Activated CD8-positive, alpha-beta memory T cell treated with anti-CD3 and anti-CD28 coated beads for 1 hour (primary cell): ENCODE measurements around the gene RGS14.
A peak's percentile ranks its signal among the peaks of the same experiment; 100 is the strongest.
"Not testable (repeated sequence)": the region's sequence is repeated elsewhere in the genome, so short reads cannot be mapped to it uniquely, and the experiment has no call there.

Experiments used
- DNase-seq, 2 donors: peaks; one replicate each; pipeline ENCODE4 v3.0.0-alpha.2; 2020; ENCODE audit warnings: low read depth in 1 of 2; ENCODE audit errors: extremely low read depth in 1 of 2

The RGS14 gene

GRCh38 chr5:177399997-177400868 is 42.5 kb downstream of the RGS14 start, which contains the start of gene PFN3:
Gene PFN3, minus strand, starts transcription at chr5:177400661. Its CDS starts 85 bp downstream, at chr5:177400576.
- no peak for DNase-seq

GRCh38 chr5:177402271-177403043 is 44.7 kb downstream of the RGS14 start:
- peak; percentile 32 to 51 for DNase-seq

- peak in 1 of 2 donors; percentile 25 for DNase-seq
These were observed 45.5 kb downstream of the RGS14 start for GRCh38 chr5:177403102-177403791.

GRCh38 chr5:177403792-177404640 is 46.3 kb downstream of the RGS14 start:
- peak; percentile 66 to 75 for DNase-seq

GRCh38 chr5:177404641-177405179 is 47.0 kb downstream of the RGS14 start:
- no peak for DNase-seq

- no peak for DNase-seq
These were observed 47.6 kb downstream of the RGS14 start for GRCh38 chr5:177405312-177405711.

GRCh38 chr5:177405805-177406204 is 48.1 kb downstream of the RGS14 start:
- DNase-seq: no peak

- no peak for DNase-seq
These were observed 51.5 kb downstream of the RGS14 start, which contains the start of gene F12 for GRCh38 chr5:177409043-177409801. Gene F12, minus strand, starts transcription at chr5:177409564. Its CDS starts 37 bp downstream, at chr5:177409527.

- no peak for DNase-seq
These were observed 52.9 kb downstream of the RGS14 start for GRCh38 chr5:177410575-177410974.

GRCh38 chr5:177412603-177413233 is 55.0 kb downstream of the RGS14 start:
- no peak for DNase-seq

- no peak for DNase-seq
These were observed 56.8 kb downstream of the RGS14 start for GRCh38 chr5:177414481-177414880.

GRCh38 chr5:177417081-177417480 is 59.4 kb downstream of the RGS14 start:
- DNase-seq: not testable (repeated sequence)

GRCh38 chr5:177419046-177419445 is 61.3 kb downstream of the RGS14 start:
- DNase-seq: no peak

- not testable (repeated sequence) for DNase-seq
These were observed 62.7 kb downstream of the RGS14 start for GRCh38 chr5:177420472-177420871.

GRCh38 chr5:177421062-177421798 is 63.5 kb downstream of the RGS14 start:
- no peak for DNase-seq
